Natural killer cell (primary cell): ENCODE results near the gene DUSP1. TPM values are rescaled to one million over a fixed set of nuclear protein-coding genes. Genes with fewer than 3 reads are reported as not detected.
"Not testable (repeated sequence)": the region's sequence is repeated elsewhere in the genome, so short reads cannot be mapped to it uniquely, and the experiment has no call there.

ENCODE experiments used
- ATAC-seq, 3 donors: fragments of 150-1000 bp in 2 of 3; fragments of 200-7000 bp in 1 of 3; cut with Tn5 transposase; 1 replicate in 1 of 3; 2 replicates in 2 of 3; pipeline ENCODE4 v1.10.0; 2021; ENCODE audit warnings: mild to moderate bottlenecking in 2 of 3, moderate library complexity in 2 of 3
- DNase-seq, 2 donors: peaks; one replicate each; pipeline versions ENCODE4 v3.0.0 to v3.0.0-alpha.2; 2013 to 2021; ENCODE audit warnings: mixed read lengths in 1 of 2
- H3K27ac ChIP-seq: one replicate; pipeline ENCODE4 v1.5.1; 2013; ENCODE audit warnings: mild to moderate bottlenecking, low read length
- H3K27me3 ChIP-seq: one replicate; pipeline ENCODE4 v1.6.1; 2013; ENCODE audit warnings: low read length; ENCODE audit not compliant: control insufficient read depth, insufficient read depth
- H3K36me3 ChIP-seq: one replicate; pipeline ENCODE4 v1.6.1; 2013; ENCODE audit warnings: low read length; ENCODE audit not compliant: control insufficient read depth, insufficient read depth
- H3K4me1 ChIP-seq: one replicate; pipeline ENCODE4 v1.6.1; 2013; ENCODE audit warnings: low read length; ENCODE audit not compliant: control insufficient read depth, insufficient read depth
- H3K4me3 ChIP-seq: one replicate; pipeline ENCODE4 v1.5.1; 2013; ENCODE audit warnings: low read length
- H3K9me3 ChIP-seq: one replicate; pipeline ENCODE4 v1.6.1; 2013; ENCODE audit warnings: low read length; ENCODE audit not compliant: control insufficient read depth, insufficient read depth
- H3K27ac Mint-ChIP-seq, 2 donors: one replicate each; pipeline ENCODE4 v1.8.0; 2022; ENCODE audit warnings: mild to moderate bottlenecking in 2 of 2, mixed read lengths in 2 of 2, moderate library complexity in 1 of 2
- H3K27me3 Mint-ChIP-seq, 2 donors: one replicate each; pipeline ENCODE4 v1.8.0; 2022; ENCODE audit warnings: low read depth in 2 of 2, mixed read lengths in 2 of 2
- H3K36me3 Mint-ChIP-seq: one replicate; pipeline ENCODE4 v1.8.0; 2022; ENCODE audit warnings: mixed read lengths
- H3K4me1 Mint-ChIP-seq, 2 donors: one replicate each; pipeline ENCODE4 v1.8.0; 2022; ENCODE audit warnings: mixed read lengths in 2 of 2
- H3K4me3 Mint-ChIP-seq: one replicate; pipeline ENCODE4 v1.8.0; 2022; ENCODE audit warnings: mild to moderate bottlenecking, moderate library complexity, mixed read lengths
- H3K9me3 Mint-ChIP-seq, 2 donors: one replicate each; pipeline ENCODE4 v1.8.0; 2022; ENCODE audit warnings: mixed read lengths in 2 of 2
- CTCF ChIP-seq: fragments of 200-600 bp; IDR thresholded peaks from one replicate; pipeline ENCODE4 v1.8.0; 2022; ENCODE audit warnings: antibody characterized with exemption
- WGBS: methylation state at CpG from one replicate; pipeline ENCODE4 v1.1.7; 2013; ENCODE audit warnings: missing lambda C conversion rate; ENCODE audit not compliant: insufficient coverage; 5-methylcytosine and 5-hydroxymethylcytosine counted together
- intact Hi-C: fragments of 100-400 bp; cut with micrococcal nuclease; formaldehyde crosslinking; loops from one replicate; pipeline ENCODE4 v1.14.2; 2022
- total RNA-seq, 4 donors: library from RNA; stranded (reverse); fragments of 120-200 nt in 1 of 4; gene quantifications; one replicate each; pipeline versions ENCODE4 v1.2.3 to v1.2.4, GENCODE V29; 2013 to 2022

The DUSP1 gene
- total RNA-seq, 3 donors from 2014 or later (not counting 1 experiment from before 2014, with no cell fraction given), result 1,579 to 2,725 (median 2,168) TPM

- no peak for DNase-seq
- Mint-ChIP-seq H3K9me3 (no peaks in the 10 kb centered on the region), H3K27ac (no peak overlapping the region), H3K4me3 (no peak overlapping the region), H3K27me3 (peaks cover 0 to 3% of the 10 kb centered on the region in 2 donors), H3K4me1 (peaks cover 0 to 5% of the 10 kb centered on the region in 2 donors), H3K36me3 (no peaks in the 10 kb centered on the region)
- H3K27ac ChIP-seq, result no peak overlapping the region
- H3K27me3 ChIP-seq, result no peaks in the 10 kb centered on the region
- no peak for ATAC-seq
- H3K36me3 ChIP-seq, result no peaks in the 10 kb centered on the region
- no peaks in the 10 kb centered on the region for H3K9me3 ChIP-seq
- intact Hi-C loops, result no loop called here
- TF ChIP-seq CTCF, result no peak
- 94% methylated on average over 3 of the region's 3 CpGs for WGBS
- H3K4me1 ChIP-seq, result no peaks in the 10 kb centered on the region
- no peak overlapping the region for H3K4me3 ChIP-seq
These were observed 47.1 kb upstream of the DUSP1 start for GRCh38 chr5:172818081-172818480.

- Mint-ChIP-seq H3K36me3 (no peaks in the 10 kb centered on the region), H3K27me3 (peaks cover 0 to 3% of the 10 kb centered on the region in 2 donors), H3K27ac (no peak overlapping the region), H3K9me3 (no peaks in the 10 kb centered on the region), H3K4me3 (no peak overlapping the region), H3K4me1 (peaks cover 0 to 5% of the 10 kb centered on the region in 2 donors)
- Histone ChIP-seq H3K9me3 (no peaks in the 10 kb centered on the region), H3K27ac (no peak overlapping the region), H3K36me3 (no peaks in the 10 kb centered on the region), H3K4me1 (no peaks in the 10 kb centered on the region), H3K27me3 (no peaks in the 10 kb centered on the region), H3K4me3 (no peak overlapping the region)
- intact Hi-C loops, result no loop called here
- DNase-seq, result no peak
- ATAC-seq, result no peak
- no peak for TF ChIP-seq CTCF
- 88% methylated on average over 4 of the region's 7 CpGs for WGBS
These were observed 46.7 kb upstream of the DUSP1 start for GRCh38 chr5:172817664-172818063.

- ATAC-seq, result no peak
- H3K9me3 Mint-ChIP-seq, result no peaks in the 10 kb centered on the region
- WGBS, result 100% methylated on average over 2 of the region's 5 CpGs
- H3K4me3 Mint-ChIP-seq, result no peak overlapping the region
- peaks cover 0 to 3% of the 10 kb centered on the region in 2 donors for H3K27me3 Mint-ChIP-seq
- no peaks in the 10 kb centered on the region for H3K36me3 Mint-ChIP-seq
- intact Hi-C loops, result no loop called here
- Histone ChIP-seq H3K9me3 (no peaks in the 10 kb centered on the region), H3K4me1 (no peaks in the 10 kb centered on the region), H3K36me3 (no peaks in the 10 kb centered on the region), H3K27me3 (no peaks in the 10 kb centered on the region), H3K27ac (no peak overlapping the region), H3K4me3 (no peak overlapping the region)
- peaks cover 0 to 5% of the 10 kb centered on the region in 2 donors for H3K4me1 Mint-ChIP-seq
- H3K27ac Mint-ChIP-seq, result no peak overlapping the region
- DNase-seq, result no peak
- no peak for TF ChIP-seq CTCF
These were observed 46.0 kb upstream of the DUSP1 start for GRCh38 chr5:172816925-172817562.

GRCh38 chr5:172815631-172816030, 44.6 kb upstream of the DUSP1 start:
- no peaks in the 10 kb centered on the region for H3K27me3 ChIP-seq
- Mint-ChIP-seq H3K4me1 (peaks cover 0 to under 1% of the 10 kb centered on the region in 2 donors), H3K36me3 (no peaks in the 10 kb centered on the region), H3K9me3 (no peaks in the 10 kb centered on the region), H3K27me3 (peaks cover 0 to 3% of the 10 kb centered on the region in 2 donors), H3K27ac (no peak overlapping the region), H3K4me3 (no peak overlapping the region)
- no peaks in the 10 kb centered on the region for H3K9me3 ChIP-seq
- intact Hi-C loops, result no loop called here
- no peak for ATAC-seq
- H3K36me3 ChIP-seq, result no peaks in the 10 kb centered on the region
- no peaks in the 10 kb centered on the region for H3K4me1 ChIP-seq
- no peak overlapping the region for H3K4me3 ChIP-seq
- DNase-seq, result no peak
- WGBS, result 81% methylated on average over 3 of the region's 7 CpGs
- TF ChIP-seq CTCF, result no peak
- no peak overlapping the region for H3K27ac ChIP-seq

- H3K27me3 Mint-ChIP-seq, H3K9me3 Mint-ChIP-seq, DNase-seq, H3K27ac Mint-ChIP-seq, H3K9me3 ChIP-seq, H3K4me3 Mint-ChIP-seq, H3K36me3 ChIP-seq, H3K4me3 ChIP-seq, H3K36me3 Mint-ChIP-seq, H3K27ac ChIP-seq, H3K27me3 ChIP-seq, ATAC-seq, intact Hi-C loops: not testable (repeated sequence)
- 95% methylated on average over 4 of the region's 4 CpGs for WGBS
- peaks cover 9 to 21% of the 10 kb centered on the region in 2 donors for H3K4me1 Mint-ChIP-seq
- H3K4me1 ChIP-seq, result peaks cover 20% of the 10 kb centered on the region
These were observed 40.0 kb upstream of the DUSP1 start for GRCh38 chr5:172810996-172811395.
